ENCODE data around the gene AMZ2.

DNA sequence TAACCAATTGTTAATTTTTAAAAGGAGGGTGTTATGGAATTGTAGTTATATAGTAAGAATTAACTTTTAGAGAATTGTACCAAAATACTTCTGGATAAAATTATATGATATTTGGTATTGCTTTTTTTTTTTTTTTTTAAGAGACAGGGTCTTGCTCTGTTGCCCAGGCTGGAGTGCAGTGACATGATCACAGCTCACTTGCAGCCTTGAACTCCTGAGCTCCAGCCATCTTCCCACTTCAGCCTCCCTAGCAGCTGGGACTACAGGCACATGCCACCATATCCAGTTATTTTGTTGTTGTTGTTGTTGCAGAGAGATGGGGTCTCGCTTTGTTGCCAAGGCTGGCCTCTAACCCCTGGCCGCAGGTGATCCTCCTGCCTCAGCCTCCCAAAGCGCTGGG is 52.0 kb downstream of the AMZ2 start:
- TF ChIP-seq, protein P1, sequence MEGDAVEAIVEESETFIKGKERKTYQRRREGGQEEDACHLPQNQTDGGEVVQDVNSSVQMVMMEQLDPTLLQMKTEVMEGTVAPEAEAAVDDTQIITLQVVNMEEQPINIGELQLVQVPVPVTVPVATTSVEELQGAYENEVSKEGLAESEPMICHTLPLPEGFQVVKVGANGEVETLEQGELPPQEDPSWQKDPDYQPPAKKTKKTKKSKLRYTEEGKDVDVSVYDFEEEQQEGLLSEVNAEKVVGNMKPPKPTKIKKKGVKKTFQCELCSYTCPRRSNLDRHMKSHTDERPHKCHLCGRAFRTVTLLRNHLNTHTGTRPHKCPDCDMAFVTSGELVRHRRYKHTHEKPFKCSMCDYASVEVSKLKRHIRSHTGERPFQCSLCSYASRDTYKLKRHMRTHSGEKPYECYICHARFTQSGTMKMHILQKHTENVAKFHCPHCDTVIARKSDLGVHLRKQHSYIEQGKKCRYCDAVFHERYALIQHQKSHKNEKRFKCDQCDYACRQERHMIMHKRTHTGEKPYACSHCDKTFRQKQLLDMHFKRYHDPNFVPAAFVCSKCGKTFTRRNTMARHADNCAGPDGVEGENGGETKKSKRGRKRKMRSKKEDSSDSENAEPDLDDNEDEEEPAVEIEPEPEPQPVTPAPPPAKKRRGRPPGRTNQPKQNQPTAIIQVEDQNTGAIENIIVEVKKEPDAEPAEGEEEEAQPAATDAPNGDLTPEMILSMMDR (IDR thresholded peaks at IDR 0.05; ENCODE audit: insufficient read depth, low read depth, low read length) = no peak
- no peak for TF ChIP-seq EZH2 (IDR thresholded peaks at IDR 0.05; ENCODE audit: insufficient read depth, low read length)

Data from astrocyte (in vitro differentiated cells and primary cell).